ENCODE measurements around the gene RASL10B. TPM values are rescaled to one million over a fixed set of nuclear protein-coding genes. Genes with fewer than 3 reads are reported as not detected.
A peak's percentile ranks its signal among the peaks of the same experiment; 100 is the strongest.
"Not testable (repeated sequence)": the region's sequence is repeated elsewhere in the genome, so short reads cannot be mapped to it uniquely, and the experiment has no call there.

Gene RASL10B
- polyA plus RNA-seq, 4 donors, result 0.27 to 1.9 (median 1.1) TPM

DNA sequence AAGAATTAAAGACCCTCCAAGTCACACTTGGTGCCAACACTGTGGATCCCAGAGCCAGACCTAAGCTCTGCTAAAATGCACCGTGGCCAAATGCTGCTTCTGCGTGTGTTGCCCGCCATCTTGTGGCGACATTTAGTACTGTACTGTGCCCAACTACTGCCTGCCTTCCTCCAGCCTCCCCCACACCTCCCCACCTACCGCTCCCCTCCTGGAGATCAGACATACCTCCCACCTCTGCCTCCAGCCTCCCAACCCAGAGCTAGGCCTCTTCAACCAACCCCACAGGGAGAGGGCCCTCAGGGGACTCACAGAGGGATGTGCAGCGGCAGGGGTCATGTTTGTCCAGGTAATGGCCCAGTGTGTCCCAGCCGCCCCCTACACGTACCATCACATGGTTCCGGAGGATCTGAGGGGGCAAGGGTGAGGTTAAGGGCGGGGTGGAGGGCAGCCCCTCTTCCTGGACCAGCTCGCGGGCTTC is 16.1 kb downstream of the RASL10B start:
- no peaks in the 10 kb centered on the region for H3K9me3 ChIP-seq (ENCODE audit: control insufficient read depth in 2 of 2, insufficient read depth in 1 of 2, low read depth in 1 of 2, low read length in 1 of 2)
- no peak overlapping the region for H3K27ac ChIP-seq (ENCODE audit: low read depth in 1 of 3, low read length in 2 of 3)
- no peak for FAIRE-seq
- peaks cover 0 to 42% (median 14%) of the 10 kb centered on the region in 3 donors for H3K27me3 ChIP-seq (ENCODE audit: control insufficient read depth in 3 of 3, insufficient read depth in 3 of 3, low read length in 3 of 3)
- no peak overlapping the region for H3K4me3 ChIP-seq (ENCODE audit: low read depth in 1 of 3, low read length in 3 of 3)
- peak; percentile 72 to 79 for DNase-seq
- no peaks in the 10 kb centered on the region for H3K36me3 ChIP-seq (ENCODE audit: control insufficient read depth in 3 of 3, insufficient read depth in 2 of 3, low read depth in 1 of 3, low read length in 3 of 3)
- WGBS, 3 donors, result 23 to 37% (median 31%) methylated on average over 12 of the region's 12 CpGs
- peaks cover 0 to 2% (median 0%) of the 10 kb centered on the region in 3 donors for H3K4me1 ChIP-seq (ENCODE audit: control insufficient read depth in 3 of 3, insufficient read depth in 2 of 3, low read depth in 1 of 3, low read length in 2 of 3)

DNA sequence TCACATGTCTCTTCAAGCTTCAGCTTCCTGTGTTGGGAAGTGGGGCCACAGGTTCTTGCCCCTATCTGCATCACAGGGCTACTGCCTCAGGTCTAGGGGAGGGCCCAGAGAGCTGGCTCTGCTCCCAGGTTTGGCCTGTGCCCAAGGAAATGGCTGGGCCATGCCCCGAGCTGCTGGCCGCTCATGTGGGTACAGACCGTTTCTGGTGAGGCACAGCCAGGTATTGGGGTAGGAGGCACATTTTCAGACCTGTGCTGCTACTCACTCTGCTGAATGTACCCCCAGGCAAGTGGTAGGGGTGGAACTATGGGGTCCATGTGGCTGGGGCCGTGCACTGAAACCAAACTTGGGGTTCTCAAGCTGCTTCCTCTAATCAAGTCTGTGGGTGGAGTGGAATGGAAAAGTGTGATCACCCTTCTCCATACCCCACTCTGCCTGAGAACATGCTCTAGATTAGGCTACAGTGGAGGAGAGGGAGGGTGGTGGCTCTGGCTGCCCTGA is 17.0 kb downstream of the RASL10B start:
- peak in 1 of 2 donors; percentile 20 for DNase-seq
- no peak overlapping the region for H3K4me3 ChIP-seq (ENCODE audit: low read depth in 1 of 3, low read length in 3 of 3)
- H3K27me3 ChIP-seq (ENCODE audit: control insufficient read depth in 3 of 3, insufficient read depth in 3 of 3, low read length in 3 of 3), result peaks cover 0 to 38% (median 11%) of the 10 kb centered on the region in 3 donors
- H3K27ac ChIP-seq (ENCODE audit: low read depth in 1 of 3, low read length in 2 of 3), result no peak overlapping the region
- WGBS, 3 donors, result 12 to 26% (median 14%) methylated on average over 4 of the region's 4 CpGs
- no peaks in the 10 kb centered on the region for H3K36me3 ChIP-seq (ENCODE audit: control insufficient read depth in 3 of 3, insufficient read depth in 2 of 3, low read depth in 1 of 3, low read length in 3 of 3)
- FAIRE-seq, result no peak
- H3K9me3 ChIP-seq (ENCODE audit: control insufficient read depth in 2 of 2, insufficient read depth in 1 of 2, low read depth in 1 of 2, low read length in 1 of 2), result no peaks in the 10 kb centered on the region
- peaks cover 0 to 2% (median 0%) of the 10 kb centered on the region in 3 donors for H3K4me1 ChIP-seq (ENCODE audit: control insufficient read depth in 3 of 3, insufficient read depth in 2 of 3, low read depth in 1 of 3, low read length in 2 of 3)

DNA sequence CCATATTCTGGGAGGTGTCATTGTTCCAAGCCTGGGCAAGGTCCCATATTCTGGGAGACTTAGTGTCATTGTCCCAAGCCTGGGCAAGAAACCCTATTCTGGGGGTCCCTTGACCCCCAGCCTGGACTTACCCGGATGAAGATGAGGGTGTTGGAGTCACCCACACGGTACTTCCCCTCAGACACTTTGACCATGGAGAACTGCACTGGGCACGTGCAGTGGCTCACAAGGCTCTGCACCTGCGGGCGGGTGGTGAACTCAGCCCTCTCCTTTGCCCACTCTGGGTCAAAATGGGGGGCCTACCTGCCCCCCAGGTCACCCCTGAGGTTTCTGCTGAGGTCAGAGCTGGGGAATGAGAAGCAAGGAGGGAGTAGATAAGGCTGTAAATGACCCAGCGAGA is 17.5 kb downstream of the RASL10B start:
- H3K9me3 ChIP-seq (ENCODE audit: control insufficient read depth in 2 of 2, insufficient read depth in 1 of 2, low read depth in 1 of 2, low read length in 1 of 2), result no peaks in the 10 kb centered on the region
- peaks cover 0 to 2% (median 0%) of the 10 kb centered on the region in 3 donors for H3K4me1 ChIP-seq (ENCODE audit: control insufficient read depth in 3 of 3, insufficient read depth in 2 of 3, low read depth in 1 of 3, low read length in 2 of 3)
- H3K4me3 ChIP-seq (ENCODE audit: low read depth in 1 of 3, low read length in 3 of 3), result no peak overlapping the region
- no peak for DNase-seq
- FAIRE-seq, result no peak
- H3K27me3 ChIP-seq (ENCODE audit: control insufficient read depth in 3 of 3, insufficient read depth in 3 of 3, low read length in 3 of 3), result peaks cover 0 to 34% (median 11%) of the 10 kb centered on the region in 3 donors
- H3K27ac ChIP-seq (ENCODE audit: low read depth in 1 of 3, low read length in 2 of 3), result no peak overlapping the region
- H3K36me3 ChIP-seq (ENCODE audit: control insufficient read depth in 3 of 3, insufficient read depth in 2 of 3, low read depth in 1 of 3, low read length in 3 of 3), result no peaks in the 10 kb centered on the region
- 47 to 78% (median 63%) methylated on average over 6 of the region's 6 CpGs for WGBS, 3 donors

DNA sequence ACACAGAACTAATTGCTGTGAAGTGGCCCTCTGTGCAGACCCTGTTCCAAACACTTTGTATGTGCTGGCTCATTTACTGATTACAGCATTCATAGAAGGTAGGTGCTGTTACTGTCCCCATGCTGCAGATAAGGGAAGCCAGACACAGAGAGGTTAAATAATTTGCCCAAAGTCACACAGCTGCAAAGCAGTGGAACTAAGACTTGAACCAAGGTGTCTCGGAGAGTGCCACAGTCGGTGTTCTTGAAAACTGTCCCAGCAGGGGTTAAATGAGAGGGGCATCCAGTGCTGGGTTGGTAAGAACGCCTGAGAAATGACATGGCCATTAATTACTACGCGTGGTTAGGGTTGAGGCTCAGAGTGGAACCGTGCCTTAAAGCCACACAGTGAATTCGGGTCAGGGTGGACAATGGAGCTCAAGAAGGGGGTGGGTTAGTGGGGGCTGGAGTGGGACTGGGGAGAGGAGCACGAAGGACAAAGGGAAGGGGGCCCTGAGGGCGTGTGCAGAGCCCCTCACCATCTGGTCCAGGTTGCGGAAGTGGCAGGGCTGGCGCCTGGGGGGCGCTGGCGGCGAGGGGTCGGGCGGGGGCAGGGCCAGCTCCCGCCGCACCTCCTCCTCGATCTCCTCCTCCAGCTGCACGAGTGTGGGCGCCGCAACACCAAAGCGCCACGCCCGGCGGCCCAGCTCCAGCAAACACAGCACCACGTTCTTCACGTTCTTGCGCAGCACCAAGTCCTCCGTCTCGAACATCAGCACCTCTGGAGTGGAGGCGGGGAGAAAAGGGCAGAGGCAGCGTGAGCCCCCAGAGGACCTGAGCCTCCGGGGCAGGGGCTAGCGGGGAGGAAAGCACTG is 18.3 kb downstream of the RASL10B start:
- WGBS, 3 donors, result 7 to 11% (median 8%) methylated on average over 33 to 35 of the region's 35 CpGs
- DNase-seq (peak; percentile 21 to 29), FAIRE-seq (no peak)
- no peak overlapping the region for H3K4me3 ChIP-seq (ENCODE audit: low read depth in 1 of 3, low read length in 3 of 3)
- H3K36me3 ChIP-seq (ENCODE audit: control insufficient read depth in 3 of 3, insufficient read depth in 2 of 3, low read depth in 1 of 3, low read length in 3 of 3), result no peaks in the 10 kb centered on the region
- no peak overlapping the region for H3K27ac ChIP-seq (ENCODE audit: low read depth in 1 of 3, low read length in 2 of 3)
- H3K27me3 ChIP-seq (ENCODE audit: control insufficient read depth in 3 of 3, insufficient read depth in 3 of 3, low read length in 3 of 3), result peaks cover 0 to 34% (median 11%) of the 10 kb centered on the region in 3 donors
- H3K4me1 ChIP-seq (ENCODE audit: control insufficient read depth in 3 of 3, insufficient read depth in 2 of 3, low read depth in 1 of 3, low read length in 2 of 3), result peaks cover 0 to 2% (median 0%) of the 10 kb centered on the region in 3 donors
- no peaks in the 10 kb centered on the region for H3K9me3 ChIP-seq (ENCODE audit: control insufficient read depth in 2 of 2, insufficient read depth in 1 of 2, low read depth in 1 of 2, low read length in 1 of 2)

DNA sequence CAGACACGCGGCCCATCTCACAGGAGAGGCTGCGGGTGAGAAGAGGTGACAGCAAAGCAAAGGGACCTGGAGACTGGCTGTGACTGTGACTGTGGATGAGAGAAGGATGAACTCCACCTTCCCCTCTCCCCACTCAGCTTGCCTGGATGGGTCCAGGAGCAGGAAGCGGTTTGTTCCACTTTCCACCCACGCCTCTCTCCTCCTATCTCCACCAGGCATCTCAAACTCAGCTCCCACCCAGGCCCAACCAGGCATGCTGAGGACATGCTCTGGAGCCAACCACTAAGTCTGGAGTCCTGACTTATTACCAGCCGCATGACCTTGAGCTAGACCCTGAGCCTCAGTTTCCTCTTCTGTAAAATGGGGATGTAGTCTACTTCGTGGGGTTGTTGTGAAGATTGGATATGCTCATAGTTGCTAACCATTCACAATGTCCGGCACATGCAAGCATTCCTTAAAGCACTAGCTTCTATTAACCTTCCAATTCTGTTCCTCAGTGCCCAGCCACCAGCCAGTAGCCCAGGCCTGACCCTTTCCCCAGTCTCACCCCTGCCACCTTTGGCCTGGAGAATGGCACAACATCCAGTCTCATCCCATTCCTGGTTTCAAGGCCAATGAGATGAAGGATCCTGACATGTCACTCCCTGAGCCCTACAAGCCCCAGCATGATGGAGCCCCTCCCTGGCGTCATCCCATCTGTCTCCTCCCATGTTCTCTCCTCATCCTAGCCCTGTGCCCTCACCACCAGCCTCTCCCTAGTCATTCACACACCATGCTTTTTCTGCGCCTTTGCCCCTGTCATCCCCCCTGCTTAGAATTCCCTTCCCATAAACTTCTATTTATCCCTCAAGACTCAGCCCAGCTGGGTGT is 19.3 kb downstream of the RASL10B start:
- Histone ChIP-seq H3K9me3 (ENCODE audit: control insufficient read depth in 2 of 2, insufficient read depth in 1 of 2, low read depth in 1 of 2, low read length in 1 of 2) (no peaks in the 10 kb centered on the region), H3K4me3 (ENCODE audit: low read depth in 1 of 3, low read length in 3 of 3) (no peak overlapping the region), H3K27me3 (ENCODE audit: control insufficient read depth in 3 of 3, insufficient read depth in 3 of 3, low read length in 3 of 3) (peaks cover 0 to 34% (median 11%) of the 10 kb centered on the region in 3 donors), H3K4me1 (ENCODE audit: control insufficient read depth in 3 of 3, insufficient read depth in 2 of 3, low read depth in 1 of 3, low read length in 2 of 3) (peaks cover 0 to 2% (median 0%) of the 10 kb centered on the region in 3 donors), H3K36me3 (ENCODE audit: control insufficient read depth in 3 of 3, insufficient read depth in 2 of 3, low read depth in 1 of 3, low read length in 3 of 3) (no peaks in the 10 kb centered on the region), H3K27ac (ENCODE audit: low read depth in 1 of 3, low read length in 2 of 3) (no peak overlapping the region)
- 70 to 89% (median 76%) methylated on average over 7 to 10 of the region's 10 CpGs for WGBS, 3 donors
- DNase-seq (no peak), FAIRE-seq (no peak)

DNA sequence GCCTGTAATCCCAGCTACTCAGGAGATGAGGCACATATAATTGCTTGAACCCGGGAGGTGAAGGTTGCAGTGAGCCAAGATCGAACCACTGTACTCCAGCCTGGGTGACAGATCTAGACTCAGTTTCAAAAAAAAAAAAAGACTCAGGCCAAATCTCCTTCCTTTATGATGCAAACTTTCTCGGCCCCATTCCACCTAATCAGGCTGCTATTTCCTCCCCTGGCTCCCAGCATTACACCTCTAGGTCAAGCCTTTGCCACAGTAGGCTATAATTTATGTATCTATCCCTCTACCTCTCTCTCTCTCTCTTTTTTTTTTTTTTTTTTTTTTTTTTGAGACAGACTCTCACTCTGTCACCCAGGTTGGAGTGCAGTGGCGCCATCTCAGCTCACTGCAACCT is 20.1 kb downstream of the RASL10B start:
- not testable (repeated sequence) for H3K27ac ChIP-seq (ENCODE audit: low read depth in 1 of 3, low read length in 2 of 3); FAIRE-seq; H3K4me1 ChIP-seq (ENCODE audit: control insufficient read depth in 3 of 3, insufficient read depth in 2 of 3, low read depth in 1 of 3, low read length in 2 of 3); DNase-seq; H3K4me3 ChIP-seq (ENCODE audit: low read depth in 1 of 3, low read length in 3 of 3); H3K36me3 ChIP-seq (ENCODE audit: control insufficient read depth in 3 of 3, insufficient read depth in 2 of 3, low read depth in 1 of 3, low read length in 3 of 3); H3K9me3 ChIP-seq (ENCODE audit: control insufficient read depth in 2 of 2, insufficient read depth in 1 of 2, low read depth in 1 of 2, low read length in 1 of 2)
- 82 to 91% (median 90%) methylated on average over 4 of the region's 4 CpGs for WGBS, 3 donors
- peaks cover 0 to 34% (median 11%) of the 10 kb centered on the region in 3 donors for H3K27me3 ChIP-seq (ENCODE audit: control insufficient read depth in 3 of 3, insufficient read depth in 3 of 3, low read length in 3 of 3)

DNA sequence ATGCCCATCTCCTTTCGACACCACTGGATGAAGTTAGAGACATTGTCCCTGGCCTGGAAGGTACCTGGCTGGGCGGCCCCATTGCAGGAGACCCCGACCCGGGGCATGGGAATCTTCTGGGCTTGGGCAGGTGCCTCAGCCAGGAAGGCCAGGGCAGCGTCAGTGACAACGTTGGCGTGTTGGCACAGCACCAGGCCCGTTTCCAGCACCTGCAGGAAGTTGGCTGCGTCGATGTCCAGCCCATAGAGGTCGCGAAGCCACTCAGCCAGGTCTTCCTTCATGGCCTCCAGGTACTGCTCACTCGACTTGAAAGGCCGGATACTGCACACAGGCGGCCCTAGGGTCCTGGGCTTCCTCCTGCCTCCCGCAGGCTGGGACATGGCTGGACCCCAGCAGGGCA is 21.0 kb downstream of the RASL10B start:
- H3K36me3 ChIP-seq (ENCODE audit: control insufficient read depth in 3 of 3, insufficient read depth in 2 of 3, low read depth in 1 of 3, low read length in 3 of 3), result no peaks in the 10 kb centered on the region
- WGBS, 3 donors, result 17 to 48% (median 24%) methylated on average over 16 of the region's 16 CpGs

More for the DNA sequence above, 21.0 kb downstream of the RASL10B start:
- Histone ChIP-seq H3K4me3 (ENCODE audit: low read depth in 1 of 3, low read length in 3 of 3) (no peak overlapping the region), H3K27ac (ENCODE audit: low read depth in 1 of 3, low read length in 2 of 3) (no peak overlapping the region), H3K9me3 (ENCODE audit: control insufficient read depth in 2 of 2, insufficient read depth in 1 of 2, low read depth in 1 of 2, low read length in 1 of 2) (no peaks in the 10 kb centered on the region), H3K4me1 (ENCODE audit: control insufficient read depth in 3 of 3, insufficient read depth in 2 of 3, low read depth in 1 of 3, low read length in 2 of 3) (peaks cover 0 to 2% (median 0%) of the 10 kb centered on the region in 3 donors), H3K27me3 (ENCODE audit: control insufficient read depth in 3 of 3, insufficient read depth in 3 of 3, low read length in 3 of 3) (peaks cover 0 to 34% (median 11%) of the 10 kb centered on the region in 3 donors)
- FAIRE-seq (no peak), DNase-seq (no peak)
